ENCODE measurements around the gene DDX41.
A peak's percentile ranks its signal among the peaks of the same experiment; 100 is the strongest.
"Not testable (repeated sequence)": the region's sequence is repeated elsewhere in the genome, so short reads cannot be mapped to it uniquely, and the experiment has no call there.

The DDX41 gene

DNA sequence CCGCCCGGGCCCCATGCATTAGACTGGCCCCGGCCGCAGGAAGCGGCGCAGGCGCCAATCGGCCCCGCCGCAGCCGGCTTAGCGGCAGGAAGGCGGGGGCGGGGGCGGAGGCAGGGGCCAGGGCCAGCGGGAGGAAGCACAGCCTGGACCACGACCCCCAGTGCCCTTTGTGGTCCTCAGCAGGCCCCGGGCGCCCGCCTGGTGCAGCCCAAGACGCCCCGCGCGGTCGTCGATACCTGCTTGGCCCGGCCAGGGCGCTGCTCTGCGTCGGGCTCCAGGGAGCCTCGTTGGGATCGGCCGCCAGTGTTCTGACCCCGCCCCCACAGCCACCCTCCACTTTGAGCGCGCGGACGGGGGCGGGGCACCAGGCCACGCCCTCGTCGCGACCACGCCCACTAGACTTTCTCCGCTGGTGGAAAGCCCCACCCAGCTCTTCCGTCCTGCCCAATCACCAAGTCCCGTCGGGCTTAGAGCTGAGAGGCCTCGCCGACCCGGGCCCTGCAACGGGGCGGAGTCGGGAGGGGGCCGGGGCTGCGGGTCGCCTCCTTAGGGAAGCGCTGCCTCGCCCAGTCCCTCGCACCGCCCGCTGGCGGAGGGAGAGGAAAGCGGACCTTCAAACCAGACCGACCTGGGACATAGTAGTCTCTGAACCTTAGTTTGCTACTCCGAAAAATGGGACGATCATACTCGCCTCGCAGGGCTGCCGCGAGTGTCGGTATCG is 19.3 kb downstream of the DDX41 start, which contains the start of gene PDLIM7:
Gene PDLIM7 (minus strand): TSS at position 313 of the 721 bp plus-strand sequence. CDS start 1,092 bp downstream, outside the sequence.
- peak; percentile 60 for DNase-seq

DNA sequence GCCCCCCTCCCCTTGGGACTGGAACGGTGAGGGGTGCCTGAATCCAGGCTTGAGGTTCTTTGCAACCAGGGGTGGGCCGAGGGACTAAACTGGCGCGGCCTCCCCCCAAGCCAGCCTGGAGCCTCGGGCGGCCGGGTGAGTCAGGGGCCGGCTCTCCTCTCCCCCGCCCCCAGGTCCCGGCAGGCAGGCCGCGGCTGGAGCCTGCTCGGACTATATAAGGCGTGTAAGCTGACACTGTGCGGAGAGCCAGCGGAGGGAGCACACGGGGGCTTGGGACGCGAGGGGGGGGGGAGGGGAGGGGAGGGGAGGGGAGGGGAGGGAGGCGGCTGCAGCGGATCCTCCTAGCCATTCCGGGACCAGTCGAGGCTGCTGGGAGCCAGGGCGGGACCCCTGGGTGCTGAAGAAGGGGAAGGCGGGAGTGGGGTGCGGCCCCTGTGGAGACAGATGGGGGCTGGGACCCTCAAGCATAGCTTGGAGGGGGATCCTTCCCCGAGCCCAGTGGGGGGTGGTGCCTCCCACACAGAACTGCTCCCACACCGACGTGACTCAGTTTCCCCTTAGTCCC is 20.0 kb downstream of the DDX41 start:
- DNase-seq: peak; percentile 33

DNA sequence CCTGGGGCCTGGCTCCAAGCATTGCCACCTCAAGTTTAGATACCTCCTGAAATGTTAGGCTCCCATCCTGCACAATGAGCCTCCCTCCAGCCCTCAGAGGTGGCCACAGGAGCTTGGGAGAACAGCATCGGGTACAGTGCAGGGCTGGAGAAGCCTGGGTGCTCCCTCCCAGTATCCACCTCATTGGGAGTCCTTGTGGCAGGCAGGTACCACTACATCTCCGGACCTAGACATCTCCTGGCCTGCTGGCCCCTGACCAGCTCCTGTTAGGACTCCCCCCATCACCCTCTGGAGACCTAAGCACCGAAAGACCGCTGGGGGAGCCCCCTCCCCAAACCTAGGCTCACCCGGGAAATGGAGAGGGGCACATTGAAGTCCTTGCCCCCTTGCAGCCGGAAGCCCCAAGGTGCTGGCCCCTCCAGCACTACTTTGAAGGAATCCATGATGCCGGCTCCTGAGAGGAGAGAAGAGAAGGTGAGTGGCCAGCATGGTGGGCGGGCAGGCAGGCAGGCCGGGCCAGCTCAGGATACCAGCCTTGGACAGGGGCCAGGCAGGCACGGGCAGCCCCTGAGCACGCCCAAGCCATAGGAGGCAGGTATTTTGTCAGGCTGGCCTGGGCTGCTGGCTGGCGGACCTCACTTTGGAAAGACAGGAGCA is 20.6 kb downstream of the DDX41 start:
- DNase-seq: no peak

- DNase-seq: no peak
Observed at GRCh38 chr5:177495243-177496060, 21.3 kb downstream of the DDX41 start.

GRCh38 chr5:177494346-177495195 is 22.2 kb downstream of the DDX41 start:
- DNase-seq: no peak

DNA sequence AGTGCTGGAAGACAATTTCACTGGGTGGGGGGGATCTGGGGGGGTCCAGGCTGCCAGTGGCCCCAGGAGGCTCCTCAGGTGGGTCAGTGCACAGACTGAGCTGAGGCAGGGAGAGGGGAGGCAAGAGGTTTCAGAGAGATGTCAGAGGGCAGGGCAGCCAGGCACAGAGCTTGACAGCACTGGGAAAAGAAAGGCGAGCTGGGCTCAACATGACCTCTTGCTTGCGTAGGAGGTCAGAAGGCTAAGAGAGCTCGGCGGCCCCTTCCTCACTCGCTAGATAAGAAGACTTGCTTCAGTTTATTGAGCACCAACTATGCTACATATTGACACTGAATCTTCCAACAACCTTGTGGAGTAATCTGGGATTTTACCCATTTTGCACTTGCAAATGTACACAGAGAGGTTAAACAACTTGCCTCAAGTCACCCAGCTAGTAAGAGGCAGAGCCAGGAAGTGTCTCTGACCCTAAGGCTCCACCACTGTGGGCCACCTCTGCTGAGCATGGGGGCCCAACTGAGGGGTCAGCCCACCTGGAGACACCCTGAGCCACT is 22.9 kb downstream of the DDX41 start:
- DNase-seq: no peak

GRCh38 chr5:177492841-177493240 is 23.9 kb downstream of the DDX41 start:
- no peak for DNase-seq

GRCh38 chr5:177491983-177492746 is 24.6 kb downstream of the DDX41 start:
- no peak for DNase-seq

- DNase-seq: no peak
Observed at GRCh38 chr5:177491429-177491945, 25.3 kb downstream of the DDX41 start.

GRCh38 chr5:177490992-177491391 is 25.8 kb downstream of the DDX41 start:
- DNase-seq: no peak

GRCh38 chr5:177490311-177490991 is 26.3 kb downstream of the DDX41 start:
- no peak for DNase-seq

DNA sequence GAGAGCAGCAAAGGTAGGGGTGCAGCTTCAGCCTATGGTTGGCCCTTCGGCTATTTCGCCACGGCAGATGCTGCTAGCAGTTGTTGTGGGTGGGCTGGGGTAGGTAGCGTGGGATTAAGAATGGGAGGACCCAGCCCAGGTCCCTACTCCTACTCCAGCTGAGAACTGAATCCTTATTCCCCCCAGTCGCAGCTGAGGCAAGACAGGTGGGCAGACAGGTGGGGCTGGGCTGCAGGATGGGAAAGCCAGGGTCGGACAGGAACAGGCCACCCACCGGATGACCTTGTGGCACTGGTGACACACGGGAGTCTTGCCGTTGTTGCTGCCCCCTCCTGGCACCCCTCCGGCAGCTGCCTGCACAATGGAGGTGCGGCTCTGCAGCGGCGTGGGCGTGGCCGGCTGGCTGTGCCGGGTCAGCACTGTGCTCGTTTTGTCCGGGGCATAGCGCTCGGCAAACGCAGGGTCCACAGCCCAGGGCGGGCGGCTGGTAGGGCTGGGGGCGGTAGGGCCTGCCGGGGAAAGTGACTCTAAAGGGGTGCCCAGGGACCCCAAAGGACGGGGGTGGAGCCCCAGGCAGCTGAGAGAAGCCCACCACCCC is 27.5 kb downstream of the DDX41 start:
- no peak for DNase-seq

DNA sequence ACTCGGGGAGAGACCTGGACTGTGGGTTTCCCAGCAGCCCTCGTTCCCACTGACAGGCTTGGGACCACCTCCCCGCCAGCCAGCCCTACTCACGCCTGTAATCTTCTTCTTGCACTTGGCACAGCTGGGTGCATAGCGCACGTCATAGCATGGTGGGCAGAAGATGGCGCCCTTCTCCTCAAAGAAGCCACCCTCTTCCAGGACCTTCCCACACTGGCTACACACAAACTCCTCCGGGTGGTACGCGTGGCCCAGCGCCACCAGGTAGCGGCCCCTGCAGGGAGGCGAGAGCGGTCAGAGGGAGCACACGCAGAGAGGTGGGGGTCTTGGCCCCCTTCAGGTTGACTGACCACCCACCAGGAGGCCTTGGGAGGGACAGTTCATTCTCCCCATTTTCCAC is 28.8 kb downstream of the DDX41 start:
- DNase-seq: no peak

DNA sequence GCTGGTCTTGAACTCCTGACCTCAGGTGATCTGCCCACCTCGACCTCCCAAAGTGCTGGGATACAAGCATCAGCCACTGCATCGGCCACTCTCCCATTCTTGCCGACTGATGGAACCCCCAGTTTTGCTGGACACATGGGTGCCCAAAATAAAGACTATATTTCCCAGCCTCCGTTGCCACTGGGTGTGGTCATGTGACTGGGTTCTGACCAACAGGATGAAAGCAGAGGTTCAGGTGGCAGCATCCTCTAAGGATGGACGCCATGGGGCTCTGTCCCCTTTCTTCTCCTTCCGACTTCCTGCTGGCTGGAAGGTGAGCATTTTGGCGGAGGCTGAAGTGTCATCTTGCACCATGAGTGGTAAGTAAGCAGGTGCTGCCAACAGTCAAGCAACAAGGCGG is 29.6 kb downstream of the DDX41 start:
- no peak for DNase-seq

GRCh38 chr5:177486256-177486655 is 30.5 kb downstream of the DDX41 start:
- no peak for DNase-seq

DNA sequence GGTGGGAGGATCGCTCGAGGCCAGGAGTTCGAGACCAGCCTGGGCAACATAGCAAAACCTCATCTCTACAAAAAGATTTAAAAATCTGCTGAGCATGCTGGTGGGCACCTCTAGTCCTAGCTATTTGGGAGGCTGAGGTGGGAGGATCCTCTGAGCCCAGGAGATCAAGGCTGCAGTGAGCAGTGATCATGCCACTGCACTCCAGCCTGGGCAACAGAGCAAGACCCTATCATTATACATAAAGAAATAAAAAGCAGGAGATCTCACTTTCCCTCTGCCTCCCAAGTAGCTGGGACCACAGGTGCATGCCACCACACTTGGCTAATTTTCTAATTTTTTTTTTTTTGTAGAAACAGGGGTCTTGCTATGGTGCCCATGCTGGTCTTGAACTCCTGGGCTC is 31.0 kb downstream of the DDX41 start:
- DNase-seq: not testable (repeated sequence)

DNA sequence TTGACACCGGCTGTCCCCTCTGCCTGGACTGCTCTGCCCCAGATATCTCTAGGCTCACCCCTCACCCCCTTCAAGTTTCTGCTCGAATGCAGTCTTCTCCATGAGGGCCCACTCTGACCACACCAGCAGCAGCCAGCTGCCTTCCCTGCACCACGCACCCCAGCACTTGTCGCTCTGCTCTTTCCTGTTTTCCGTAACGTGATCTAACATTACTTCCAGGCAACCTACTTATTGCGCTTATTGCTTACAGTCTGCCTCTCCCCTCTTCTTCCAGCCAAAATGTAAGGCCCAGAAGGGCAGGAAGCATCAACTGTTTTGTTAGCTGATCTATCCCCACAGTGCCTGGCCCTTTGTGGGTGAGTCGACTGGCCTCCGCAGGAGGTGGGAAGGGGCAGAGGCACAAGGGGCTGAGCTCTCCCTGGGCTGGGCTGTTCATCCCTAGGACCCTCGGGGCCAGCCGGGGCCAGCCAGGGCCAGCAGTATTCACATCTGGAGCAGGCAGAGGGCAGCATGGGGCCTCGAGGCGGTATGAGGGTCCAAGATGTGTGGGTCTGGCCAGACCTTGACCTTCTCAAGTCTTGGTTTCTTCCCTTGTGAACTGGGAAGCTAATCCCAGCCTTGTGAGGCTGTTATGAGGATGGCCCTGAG is 31.7 kb downstream of the DDX41 start:
- DNase-seq: no peak

DNA sequence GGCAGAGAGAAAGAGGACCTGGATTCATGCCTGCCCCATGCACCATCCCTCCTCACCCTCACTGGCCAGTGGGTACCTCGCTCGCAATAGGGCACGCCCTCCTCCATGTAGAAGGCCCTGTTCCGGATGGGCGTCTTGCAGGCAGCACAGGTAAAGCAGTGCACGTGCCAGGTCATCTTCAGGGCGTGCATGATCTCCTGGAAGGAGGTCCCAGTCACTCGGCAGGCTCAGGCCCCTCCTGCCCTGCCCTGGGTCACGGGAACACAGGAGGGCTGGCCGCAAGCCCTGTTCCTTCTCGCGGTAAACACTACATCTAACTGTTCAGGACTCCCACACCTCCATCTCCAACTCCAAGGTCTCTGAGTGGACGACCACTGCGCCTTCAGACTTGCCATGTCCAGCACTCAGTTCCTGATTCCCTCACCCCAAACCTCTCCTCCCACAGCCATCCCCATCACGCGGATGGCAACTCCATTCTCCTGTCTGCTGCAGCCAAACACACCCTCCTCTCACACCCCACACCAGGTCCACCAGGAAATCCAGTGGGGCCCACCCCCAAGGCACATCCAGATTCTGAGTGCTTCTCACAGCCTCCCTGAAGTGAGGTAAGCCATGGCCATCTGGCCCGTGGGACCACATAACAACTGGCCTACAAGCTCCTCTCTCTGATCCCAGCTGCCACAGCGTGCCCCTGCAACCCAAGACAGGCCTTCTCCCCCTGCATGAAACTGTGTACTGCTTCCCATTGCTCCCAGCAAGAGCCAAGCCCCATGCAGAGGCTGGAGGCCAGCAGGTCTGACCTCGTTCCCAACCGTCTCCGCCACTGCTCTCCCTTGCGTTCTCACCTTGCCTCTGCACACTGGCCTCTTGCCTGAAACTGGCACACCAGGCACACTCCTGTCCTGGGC is 32.5 kb downstream of the DDX41 start:
- no peak for DNase-seq
